D721Med (cell line): ENCODE data around the gene SAP25.

Experiments used
- DNase-seq: peaks from one replicate; pipeline ENCODE4 v3.0.0; 2011; ENCODE audit warnings: low spot score; ENCODE audit not compliant: insufficient read length
- FAIRE-seq: peaks from 2 replicates; lab custom pipeline; 2011; peaks lifted over from hg19 to GRCh38; lab: Jason Lieb, UNC
- TF ChIP-seq, protein P1 (sequence below): IDR thresholded peaks from 2 replicates; pipeline ENCODE4 v1.5.1; 2012; ENCODE audit warnings: mild to moderate bottlenecking, control low read depth; ENCODE audit not compliant: insufficient read depth; ENCODE audit errors: missing control alignments

SAP25 gene

GRCh38 chr7:100580466-100581283, 7.0 kb upstream of the SAP25 start:
- DNase-seq, result no peak
- peak; percentile 58 for FAIRE-seq
- TF ChIP-seq, protein P1, sequence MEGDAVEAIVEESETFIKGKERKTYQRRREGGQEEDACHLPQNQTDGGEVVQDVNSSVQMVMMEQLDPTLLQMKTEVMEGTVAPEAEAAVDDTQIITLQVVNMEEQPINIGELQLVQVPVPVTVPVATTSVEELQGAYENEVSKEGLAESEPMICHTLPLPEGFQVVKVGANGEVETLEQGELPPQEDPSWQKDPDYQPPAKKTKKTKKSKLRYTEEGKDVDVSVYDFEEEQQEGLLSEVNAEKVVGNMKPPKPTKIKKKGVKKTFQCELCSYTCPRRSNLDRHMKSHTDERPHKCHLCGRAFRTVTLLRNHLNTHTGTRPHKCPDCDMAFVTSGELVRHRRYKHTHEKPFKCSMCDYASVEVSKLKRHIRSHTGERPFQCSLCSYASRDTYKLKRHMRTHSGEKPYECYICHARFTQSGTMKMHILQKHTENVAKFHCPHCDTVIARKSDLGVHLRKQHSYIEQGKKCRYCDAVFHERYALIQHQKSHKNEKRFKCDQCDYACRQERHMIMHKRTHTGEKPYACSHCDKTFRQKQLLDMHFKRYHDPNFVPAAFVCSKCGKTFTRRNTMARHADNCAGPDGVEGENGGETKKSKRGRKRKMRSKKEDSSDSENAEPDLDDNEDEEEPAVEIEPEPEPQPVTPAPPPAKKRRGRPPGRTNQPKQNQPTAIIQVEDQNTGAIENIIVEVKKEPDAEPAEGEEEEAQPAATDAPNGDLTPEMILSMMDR, result no peak

GRCh38 chr7:100578246-100579183, 4.8 kb upstream of the SAP25 start:
- TF ChIP-seq, protein P1, result no peak
- no peak for FAIRE-seq
- DNase-seq, result no peak

- no peak for FAIRE-seq
- DNase-seq, result no peak
- TF ChIP-seq, protein P1, result no peak
Observed at GRCh38 chr7:100577507-100577906, 3.8 kb upstream of the SAP25 start.

DNA sequence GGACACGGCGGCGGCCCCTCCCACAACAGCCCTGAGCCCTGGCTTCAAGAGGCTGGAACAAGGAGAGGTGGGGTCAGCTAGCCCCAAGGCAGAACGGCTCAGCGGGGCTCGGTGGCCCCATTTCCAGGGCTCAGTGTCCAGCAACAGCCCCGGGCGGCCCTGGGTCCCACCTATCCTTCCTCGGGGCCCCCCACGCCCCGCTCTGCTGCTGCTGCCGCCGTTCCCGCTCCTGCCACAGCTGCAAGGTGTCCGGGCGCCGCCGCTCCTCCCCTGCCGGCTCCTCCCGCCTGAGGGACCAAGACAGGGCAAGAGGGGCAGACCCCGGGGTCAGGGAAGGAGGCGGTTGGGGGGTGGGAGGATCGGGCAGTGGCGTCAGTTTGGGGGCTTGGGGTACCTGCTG, 3.4 kb upstream of the SAP25 start:
- TF ChIP-seq, protein P1, result no peak
- FAIRE-seq, result no peak
- DNase-seq, result no peak

GRCh38 chr7:100576384-100576993, 2.8 kb upstream of the SAP25 start:
- TF ChIP-seq, protein P1, result no peak
- FAIRE-seq (no peak), DNase-seq (no peak)

DNA sequence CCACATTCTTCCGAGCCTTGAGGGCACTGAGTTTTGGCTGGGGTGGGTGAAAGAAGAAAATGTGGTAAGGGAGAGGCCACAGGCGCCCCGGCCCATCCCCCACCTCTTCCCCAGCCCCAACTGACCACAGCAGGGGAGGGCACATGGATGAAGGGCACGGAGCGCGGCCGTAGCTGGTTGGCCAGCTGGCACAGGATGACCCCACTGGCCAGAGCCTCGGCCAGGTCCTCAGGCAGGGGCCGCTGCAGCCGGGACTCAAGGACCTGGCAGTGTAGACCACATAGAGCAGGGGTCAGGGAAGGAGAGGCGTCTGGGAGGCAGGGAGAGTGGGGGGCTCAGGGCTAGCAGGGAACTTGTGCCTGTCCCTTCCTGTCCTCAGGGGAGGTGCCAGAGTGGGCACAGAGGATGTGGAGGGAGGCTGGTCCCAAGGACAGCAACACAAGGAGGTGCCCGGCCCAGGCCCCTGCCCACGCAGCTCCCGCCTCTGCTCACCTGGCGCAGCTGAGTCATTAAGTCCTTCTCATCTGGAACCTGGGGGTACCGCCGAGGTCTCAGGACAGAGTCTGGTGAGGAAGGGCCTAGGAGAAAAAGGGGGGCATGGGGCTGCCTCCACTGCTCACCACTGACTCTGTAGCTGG, 2.2 kb upstream of the SAP25 start:
- TF ChIP-seq, protein P1, result no peak
- no peak for FAIRE-seq
- no peak for DNase-seq
